HG03045 (cell line): Measurements from ENCODE around the gene EGFR.

Source experiments
- ATAC-seq: cut with Tn5 transposase; IDR thresholded peaks from one replicate; pipeline ENCODE4 v1.9.1; 2021; ENCODE audit warnings: mild to moderate bottlenecking, moderate library complexity; ENCODE audit not compliant: unreplicated experiment

The EGFR gene

DNA sequence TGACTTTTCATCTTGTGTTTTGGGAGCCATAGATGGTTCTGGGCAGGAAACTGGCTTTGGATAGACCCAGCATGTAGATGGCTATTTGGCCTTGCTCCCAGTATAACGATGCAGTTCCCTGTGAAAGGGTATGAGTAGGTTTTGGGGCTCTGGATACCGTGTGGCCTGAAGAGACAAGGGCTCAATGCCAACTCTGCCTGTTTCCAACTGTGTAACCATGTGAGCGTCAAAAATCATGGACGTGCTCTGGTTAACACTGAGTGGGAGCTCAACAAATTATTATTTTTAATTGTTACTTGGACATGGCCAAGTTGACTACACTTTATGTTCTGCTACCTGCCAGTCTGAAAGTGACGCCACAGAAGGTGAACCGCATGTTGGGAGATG lies 41.8 kb downstream of the EGFR start:
- no peak for ATAC-seq

DNA sequence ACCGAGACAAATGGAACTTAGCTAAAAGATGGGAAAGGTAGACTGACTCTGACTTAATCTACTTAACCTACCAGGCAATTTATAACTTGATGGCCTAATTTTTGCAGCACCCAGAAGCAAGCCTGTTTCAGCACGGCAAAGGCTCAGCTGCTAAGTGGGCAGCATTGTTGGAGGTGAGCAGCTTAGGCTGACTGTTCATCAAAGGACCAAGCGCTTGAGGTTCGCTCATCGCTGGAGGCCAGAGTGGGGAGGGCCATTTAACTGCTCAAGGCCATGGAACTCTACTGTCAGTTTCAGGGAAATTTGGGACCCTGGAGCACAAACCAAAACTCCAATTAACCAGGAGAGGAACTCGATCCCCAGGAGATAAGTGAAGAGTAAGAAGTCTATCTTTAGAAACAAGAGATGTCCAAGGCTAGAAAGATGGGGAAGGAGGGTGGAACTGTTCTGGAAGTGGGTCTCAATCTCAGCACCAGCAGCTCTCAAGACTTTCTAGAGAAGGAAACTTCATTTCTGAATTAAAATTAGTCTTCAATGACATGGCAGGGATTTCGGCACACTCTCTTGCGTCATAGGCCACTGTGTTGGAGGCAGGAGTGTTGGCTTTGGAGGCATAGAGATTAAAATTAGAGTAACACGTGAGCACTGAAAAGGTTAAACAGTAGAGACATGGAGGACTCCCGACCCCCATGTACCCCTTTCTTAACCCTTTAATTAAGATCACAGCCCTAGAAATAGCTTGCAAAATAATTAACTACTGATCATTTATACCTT lies 43.1 kb downstream of the EGFR start:
- no peak for ATAC-seq

DNA sequence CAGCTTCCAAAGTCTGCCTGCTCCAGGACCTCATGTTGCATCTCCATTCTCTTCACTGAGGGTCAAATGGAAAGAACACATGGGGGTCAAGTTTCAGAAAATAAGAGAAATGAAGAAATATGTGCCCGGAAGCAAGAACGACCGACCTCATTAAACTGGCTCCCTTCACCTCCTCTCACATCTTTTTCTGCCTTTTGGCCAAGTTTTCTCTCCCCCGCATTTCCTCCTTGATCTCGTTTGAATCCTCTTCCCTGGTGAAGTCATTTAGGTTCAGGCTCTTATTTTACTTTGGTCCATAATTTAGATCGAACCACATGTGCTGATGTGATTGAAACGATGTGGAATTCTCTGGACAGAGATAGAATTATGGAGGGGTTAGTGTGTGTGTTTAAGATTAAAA lies 44.2 kb downstream of the EGFR start:
- ATAC-seq, result no peak

GRCh38 chr7:55063633-55064032 lies 44.8 kb downstream of the EGFR start:
- ATAC-seq, result no peak

DNA sequence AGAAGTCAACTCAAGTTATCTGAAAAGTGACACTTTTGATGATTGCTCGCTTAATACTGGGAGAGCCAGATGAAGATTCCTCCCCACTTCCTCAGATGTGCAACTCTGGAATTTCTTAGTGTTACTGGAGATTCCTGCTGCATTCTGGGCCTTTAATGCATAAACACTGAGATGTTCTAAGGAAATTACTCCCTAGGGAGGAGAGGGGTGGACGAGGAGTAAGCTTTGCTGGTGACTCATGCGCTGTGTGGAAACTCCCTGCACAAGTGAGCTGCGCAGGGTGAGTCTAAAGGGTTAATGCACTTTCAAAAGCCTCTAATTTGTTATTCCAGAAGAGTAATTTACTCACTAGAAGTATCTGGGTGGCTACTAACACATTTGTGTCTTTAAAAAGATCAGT lies 46.3 kb downstream of the EGFR start:
- ATAC-seq, result peak; percentile 49

DNA sequence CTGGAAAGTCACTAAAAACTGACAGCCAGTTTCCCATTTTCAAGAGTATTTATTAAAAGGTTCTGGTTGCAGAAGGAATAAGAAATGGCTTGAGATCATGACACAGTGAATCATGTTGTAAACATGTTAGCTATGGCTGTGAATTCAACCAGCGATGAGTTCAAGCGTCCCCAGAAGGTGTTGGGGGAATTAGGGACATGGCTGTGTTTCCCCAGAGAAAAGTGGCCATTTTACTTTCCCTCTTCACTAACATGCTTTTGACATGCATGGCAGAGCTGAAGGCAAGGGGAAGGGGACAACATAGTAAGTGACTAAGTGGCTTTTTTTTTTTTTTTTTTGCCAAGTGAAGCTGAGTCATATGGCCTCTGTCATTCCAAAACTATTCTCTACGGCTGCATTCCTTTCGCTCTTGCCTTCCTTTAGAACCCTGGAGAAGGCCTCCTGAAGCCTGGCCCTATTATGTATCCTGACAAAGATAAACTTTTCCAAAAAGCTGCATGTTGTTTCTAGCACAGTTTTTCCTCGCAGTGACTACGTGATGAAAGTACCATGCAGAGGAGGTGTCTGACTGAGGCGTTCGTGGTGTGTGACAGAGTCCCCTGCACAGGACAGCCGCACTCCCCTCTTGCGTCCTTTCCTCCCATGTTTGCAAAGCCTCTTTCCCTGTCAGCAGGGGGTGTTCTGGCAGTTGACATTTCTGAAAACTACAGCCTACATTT lies 46.9 kb downstream of the EGFR start:
- ATAC-seq, result no peak

GRCh38 chr7:55066524-55066923 lies 47.7 kb downstream of the EGFR start:
- no peak for ATAC-seq

DNA sequence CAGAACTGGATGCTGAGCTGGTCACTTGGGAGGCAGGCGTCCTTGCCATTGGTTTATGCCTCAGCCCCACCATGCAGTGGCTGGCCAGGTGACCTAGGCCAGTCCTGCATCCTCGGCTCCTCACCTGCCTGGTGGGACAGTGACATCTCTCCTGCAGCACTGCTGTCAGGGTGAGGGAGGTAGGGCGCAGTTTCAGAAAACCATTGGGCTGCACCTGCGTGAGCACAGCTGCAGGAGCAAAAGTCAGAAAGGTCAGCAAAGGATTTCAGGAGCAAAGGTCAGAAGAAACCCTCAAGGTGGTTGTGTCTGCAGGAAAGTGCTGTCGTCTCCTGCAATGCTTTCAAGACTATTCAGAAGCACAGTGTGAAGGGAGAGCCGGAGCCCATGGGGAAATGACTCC lies 48.1 kb downstream of the EGFR start:
- no peak for ATAC-seq

DNA sequence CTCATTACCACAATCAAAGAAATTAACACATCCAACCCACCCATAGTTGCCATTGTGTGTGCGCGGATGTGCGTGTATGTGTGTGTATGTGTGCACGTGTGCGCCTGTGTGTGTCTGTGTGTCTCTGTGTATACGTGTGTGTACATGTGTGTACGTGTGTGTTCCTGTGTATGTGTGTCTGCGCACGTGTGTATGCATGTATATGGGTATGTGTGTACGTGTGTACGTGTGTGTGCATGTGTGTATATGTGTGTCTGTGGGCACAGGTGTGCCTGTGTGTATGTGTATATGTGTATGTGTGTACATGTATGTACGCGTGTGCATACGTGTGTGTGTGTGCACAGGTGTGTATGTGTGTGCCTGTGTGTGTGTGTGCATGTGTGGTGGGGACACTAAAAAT lies 48.9 kb downstream of the EGFR start:
- no peak for ATAC-seq

GRCh38 chr7:55069271-55069792 lies 50.5 kb downstream of the EGFR start:
- no peak for ATAC-seq

DNA sequence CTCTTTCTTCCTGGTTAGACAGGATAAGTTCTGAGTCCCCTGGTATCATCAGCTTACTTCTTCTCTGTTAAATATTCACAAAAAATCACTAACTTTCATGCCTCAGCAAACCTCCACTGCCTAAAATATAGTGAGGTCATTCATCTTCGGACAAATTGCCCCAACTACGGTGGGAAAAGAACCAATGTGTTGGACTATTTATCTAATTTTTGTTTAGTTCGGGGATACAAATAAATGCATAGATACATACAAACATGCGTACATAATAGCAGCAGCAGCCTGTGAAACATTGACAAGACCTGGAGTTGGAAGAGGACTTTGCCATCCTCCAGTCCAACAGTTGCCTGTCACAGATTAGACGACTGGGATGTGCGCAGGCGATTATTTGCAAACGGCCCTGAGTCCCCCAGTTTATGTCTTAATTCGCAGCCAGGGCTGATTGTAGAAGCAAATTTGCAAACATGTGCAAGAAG lies 51.5 kb downstream of the EGFR start:
- no peak for ATAC-seq

GRCh38 chr7:55070854-55071253 lies 52.0 kb downstream of the EGFR start:
- ATAC-seq, result no peak

DNA sequence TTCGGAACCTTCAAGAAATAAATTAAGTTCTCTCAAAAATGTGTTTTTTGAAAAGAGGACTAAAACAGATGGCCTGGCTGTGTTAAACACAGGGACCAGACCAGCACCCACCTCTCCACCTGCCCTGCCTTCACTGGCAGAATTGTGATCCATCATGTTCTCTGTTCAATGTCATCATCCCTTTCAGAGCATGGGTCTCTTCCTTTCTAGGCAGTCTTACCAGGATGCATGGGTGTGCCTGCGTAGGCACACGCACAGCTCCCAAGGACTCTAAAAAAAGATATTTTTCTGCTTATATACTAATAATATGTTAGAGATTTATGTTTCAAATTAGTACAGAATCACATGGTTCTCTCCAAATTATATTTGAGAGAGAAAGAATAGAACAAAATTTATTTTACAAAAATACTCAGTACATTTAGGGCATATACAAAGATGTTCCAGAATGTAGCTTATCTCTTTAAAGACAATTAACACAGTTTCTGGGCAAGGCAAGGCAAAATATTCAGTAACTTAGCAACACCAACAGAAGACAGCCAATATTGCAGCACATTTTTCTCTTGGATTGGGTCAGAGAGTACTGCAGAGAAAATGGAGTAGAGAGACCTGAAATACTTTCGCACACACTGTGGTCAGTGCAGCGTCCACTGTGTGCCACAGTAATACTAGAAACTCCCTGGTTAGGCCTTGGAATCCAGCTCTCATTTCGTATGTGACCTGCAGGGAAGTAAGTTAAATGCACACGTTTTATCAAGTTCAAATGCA lies 52.8 kb downstream of the EGFR start:
- no peak for ATAC-seq

GRCh38 chr7:55072251-55072650 lies 53.4 kb downstream of the EGFR start:
- ATAC-seq, result no peak

- peak; percentile 53 for ATAC-seq
These were observed 54.3 kb downstream of the EGFR start for GRCh38 chr7:55073051-55073511.

- peak; percentile 94 for ATAC-seq
These were observed 55.2 kb downstream of the EGFR start for GRCh38 chr7:55073976-55074528.

DNA sequence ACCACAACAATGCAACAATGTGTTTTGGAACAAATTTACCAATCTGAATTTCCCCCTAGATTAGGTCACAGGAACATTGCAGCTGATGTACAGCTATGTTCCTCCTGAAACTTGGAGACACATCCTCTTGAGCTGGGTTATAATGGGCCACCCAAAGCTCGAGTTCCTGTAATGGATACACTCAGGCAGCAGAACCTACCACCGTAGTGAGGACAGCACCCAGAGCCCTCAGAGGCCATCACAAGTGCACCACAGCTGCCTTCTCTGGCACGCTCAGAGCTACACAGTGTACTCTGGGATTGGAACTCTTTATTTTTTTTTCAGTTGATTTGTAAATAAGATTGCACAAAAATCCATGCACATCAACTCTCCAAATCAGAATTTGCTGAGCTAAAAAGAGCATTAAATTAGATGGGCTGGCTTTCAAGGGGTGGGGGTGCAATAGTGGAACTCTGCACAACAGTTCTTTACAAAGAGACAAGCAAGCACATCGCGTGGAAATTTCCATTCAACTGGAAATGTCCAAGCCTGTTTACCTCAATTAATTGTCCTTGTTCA lies 56.7 kb downstream of the EGFR start:
- ATAC-seq, result no peak

DNA sequence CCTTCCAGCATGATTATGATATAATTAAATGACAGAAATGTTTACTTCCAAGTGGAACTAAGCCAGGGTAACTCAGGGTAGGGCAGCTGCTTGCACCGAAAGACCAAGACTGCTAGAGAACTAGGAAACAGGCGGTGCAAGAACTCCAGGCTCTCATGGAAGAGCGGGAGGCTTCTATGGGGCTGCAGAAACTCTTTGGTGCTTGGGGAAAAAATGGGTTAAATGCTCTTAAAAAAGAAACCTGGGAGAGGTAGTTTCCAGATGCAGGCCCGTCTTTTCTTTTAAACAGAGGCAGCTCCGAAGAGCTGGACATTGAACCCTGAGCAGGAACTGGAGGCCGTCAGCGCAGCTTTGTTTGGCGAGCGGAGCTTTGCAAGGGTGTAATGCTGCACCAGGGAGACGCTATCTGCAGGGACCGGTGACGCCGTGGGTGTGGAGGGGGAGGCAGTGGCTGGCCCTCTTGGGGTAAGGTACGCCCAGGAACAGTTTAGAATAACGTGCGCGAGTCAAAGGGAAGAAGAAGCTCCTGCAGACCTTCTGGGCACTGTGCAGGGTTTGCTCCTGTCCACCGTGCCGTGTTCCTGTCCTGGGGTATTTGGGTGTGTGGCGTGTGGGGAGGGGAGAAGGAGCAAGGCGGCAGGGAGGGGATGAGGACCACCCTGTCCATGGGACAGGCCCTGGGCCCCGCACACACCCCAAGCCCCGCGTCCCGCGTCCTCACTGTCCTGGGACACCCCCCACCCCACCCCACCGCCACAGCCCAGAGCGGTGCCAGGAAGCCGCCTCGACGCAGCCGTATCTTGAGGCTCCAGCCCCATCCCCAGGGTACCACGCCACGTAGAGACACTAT lies 59.0 kb downstream of the EGFR start:
- no peak for ATAC-seq

DNA sequence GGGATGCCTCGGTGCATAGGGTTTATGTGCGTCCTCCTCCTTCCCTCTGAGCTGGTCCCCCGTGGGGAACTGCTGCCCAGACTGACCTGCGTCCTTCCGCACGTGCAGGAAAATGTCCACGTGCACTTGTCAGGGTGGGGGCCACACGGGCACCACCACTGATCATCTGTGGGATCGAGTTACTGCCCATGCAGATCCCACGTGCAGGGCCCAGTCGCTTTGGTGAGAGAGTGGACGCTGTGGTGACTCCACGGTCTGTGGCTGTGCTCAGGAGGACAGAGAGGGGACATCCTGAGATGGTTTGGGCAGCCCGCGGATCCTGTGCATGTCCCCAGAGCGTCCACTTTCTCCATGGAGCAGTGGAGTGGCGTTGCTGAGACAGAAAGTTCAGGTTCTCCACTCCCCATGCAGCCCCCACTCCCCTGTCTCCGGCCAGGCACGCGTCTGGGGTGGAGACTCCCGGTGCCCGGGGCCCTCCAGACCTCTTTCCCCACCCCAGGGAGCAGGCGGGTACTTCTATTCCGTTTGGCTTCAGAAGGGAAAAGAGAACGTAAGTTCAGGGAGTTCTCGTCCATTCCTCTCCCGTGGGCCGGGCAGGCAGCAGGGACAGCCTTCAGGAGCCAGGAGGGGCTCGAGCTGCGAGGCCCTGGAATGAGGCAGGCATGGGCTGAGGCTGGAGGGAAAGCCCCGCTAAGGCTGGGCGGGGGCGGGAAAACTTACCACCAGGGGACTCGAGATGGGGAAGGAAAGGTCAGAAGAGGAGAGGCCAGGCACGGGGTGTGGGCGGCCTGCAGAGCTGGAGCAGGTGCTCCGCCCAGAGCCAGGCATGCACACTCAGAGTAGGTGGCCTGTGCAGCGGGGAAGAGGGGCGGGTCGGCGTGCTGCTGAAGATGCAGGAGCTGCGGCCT lies 59.9 kb downstream of the EGFR start:
- ATAC-seq, result no peak
